Activated naive CD4-positive, alpha-beta T cell treated with anti-CD3 and anti-CD28 coated beads, Interleukin-2, amount 50 U/mL, for 24 hours (primary cell): Measurements from ENCODE around the gene NOL9.
"Not testable (repeated sequence)": the region's sequence is repeated elsewhere in the genome, so short reads cannot be mapped to it uniquely, and the experiment has no call there.

Experiments used
- H3K27ac Mint-ChIP-seq: one replicate; pipeline ENCODE4 v1.8.0; 2021; ENCODE audit warnings: mild to moderate bottlenecking, mixed read lengths
- H3K27me3 Mint-ChIP-seq: one replicate; pipeline ENCODE4 v1.8.0; 2021; ENCODE audit warnings: mixed read lengths
- H3K36me3 Mint-ChIP-seq: one replicate; pipeline ENCODE4 v1.8.0; 2021; ENCODE audit warnings: mixed read lengths
- H3K4me1 Mint-ChIP-seq: one replicate; pipeline ENCODE4 v1.8.0; 2021; ENCODE audit warnings: mixed read lengths
- H3K4me3 Mint-ChIP-seq: one replicate; pipeline ENCODE4 v1.8.0; 2021; ENCODE audit warnings: mild to moderate bottlenecking, mixed read lengths
- H3K9me3 Mint-ChIP-seq: one replicate; pipeline ENCODE4 v1.8.0; 2021; ENCODE audit warnings: mixed read lengths

The NOL9 gene

DNA sequence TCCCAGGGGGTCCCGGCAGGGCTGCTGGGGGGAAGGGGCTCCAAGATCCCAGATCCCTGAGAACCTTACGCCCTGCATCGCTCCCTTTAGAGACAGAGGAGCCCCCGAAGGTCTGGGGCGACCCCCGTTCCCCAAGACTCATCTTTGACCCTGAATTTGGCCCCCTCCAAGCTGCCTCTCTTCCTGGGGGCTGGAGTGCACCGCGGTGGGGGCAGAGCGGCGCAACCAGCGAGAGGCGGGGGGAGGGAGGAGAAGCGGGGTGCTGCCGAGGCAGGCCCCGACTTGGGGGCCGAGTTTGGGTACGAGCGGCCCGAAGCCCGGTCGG lies 57.5 kb downstream of the NOL9 start:
- Mint-ChIP-seq H3K27ac (no peak overlapping the region), H3K36me3 (no peaks in the 10 kb centered on the region), H3K4me3 (peak overlapping the region; percentile 58), H3K4me1 (peaks cover 36% of the 10 kb centered on the region), H3K9me3 (no peaks in the 10 kb centered on the region), H3K27me3 (no peaks in the 10 kb centered on the region)

DNA sequence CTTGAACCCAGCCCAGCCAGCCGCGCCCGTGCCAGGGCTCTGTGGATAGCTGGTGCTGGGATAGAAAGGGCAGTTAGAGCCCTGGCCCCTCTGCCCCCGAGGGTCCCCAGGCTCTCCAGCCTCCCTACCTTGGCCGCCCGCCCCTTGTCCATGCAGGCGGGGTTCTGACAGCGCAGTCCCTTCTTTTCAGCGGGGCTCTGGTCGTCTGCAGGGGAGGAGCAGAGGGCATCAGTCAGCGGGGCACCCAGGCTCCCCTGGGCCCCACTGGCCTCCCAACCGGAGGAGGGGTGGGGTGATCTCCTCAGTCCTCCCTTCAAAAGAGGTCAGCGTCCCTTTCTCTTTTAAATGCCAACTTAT lies 58.0 kb downstream of the NOL9 start:
- H3K4me1 Mint-ChIP-seq = peaks cover 41% of the 10 kb centered on the region
- H3K36me3 Mint-ChIP-seq = no peaks in the 10 kb centered on the region
- H3K27ac Mint-ChIP-seq = no peak overlapping the region
- no peaks in the 10 kb centered on the region for H3K27me3 Mint-ChIP-seq
- no peaks in the 10 kb centered on the region for H3K9me3 Mint-ChIP-seq
- peak overlapping the region; percentile 58 for H3K4me3 Mint-ChIP-seq

DNA sequence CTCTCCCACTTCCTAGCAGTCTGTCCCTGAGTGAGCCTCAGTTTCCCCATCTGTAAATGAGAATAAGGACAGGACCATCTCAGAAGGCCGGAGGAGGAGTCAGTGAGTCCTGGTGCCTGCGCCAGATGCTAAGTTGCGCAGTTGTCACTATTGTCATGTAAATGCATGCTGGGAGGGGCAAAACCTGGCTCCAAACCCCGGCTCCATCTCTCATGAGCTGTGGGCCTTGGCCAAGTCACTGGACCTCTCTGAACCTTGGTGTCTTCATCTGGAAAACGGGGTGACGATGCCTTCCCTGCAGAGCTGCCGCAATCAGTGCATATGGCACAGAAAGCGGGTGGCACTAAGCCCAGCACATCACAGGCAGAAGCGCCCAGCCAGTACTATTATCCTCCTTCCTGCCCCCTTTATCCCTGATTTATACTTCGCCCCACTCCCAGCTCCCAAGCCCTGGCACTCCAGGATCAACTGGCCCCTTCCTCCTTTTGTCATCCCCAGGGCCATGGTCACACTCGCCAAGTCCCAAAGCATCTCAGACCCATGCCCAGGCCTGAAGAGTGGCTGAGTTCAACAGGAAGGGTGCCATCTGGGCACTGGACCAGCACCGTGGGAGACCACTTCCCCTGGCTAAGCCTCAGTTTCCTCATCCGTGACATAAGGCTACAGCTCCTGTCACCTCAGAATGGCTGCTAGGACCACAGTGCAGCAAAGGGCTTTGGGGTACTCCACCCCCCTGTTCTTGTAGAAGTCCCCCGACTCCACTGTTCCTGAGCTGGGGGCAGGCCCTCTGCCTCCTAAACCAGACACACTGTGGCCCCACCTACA lies 58.6 kb downstream of the NOL9 start:
- H3K4me1 Mint-ChIP-seq = peaks cover 46% of the 10 kb centered on the region
- no peaks in the 10 kb centered on the region for H3K27me3 Mint-ChIP-seq
- no peak overlapping the region for H3K4me3 Mint-ChIP-seq
- no peaks in the 10 kb centered on the region for H3K36me3 Mint-ChIP-seq
- peak overlapping the region; percentile 49 for H3K27ac Mint-ChIP-seq
- no peaks in the 10 kb centered on the region for H3K9me3 Mint-ChIP-seq

DNA sequence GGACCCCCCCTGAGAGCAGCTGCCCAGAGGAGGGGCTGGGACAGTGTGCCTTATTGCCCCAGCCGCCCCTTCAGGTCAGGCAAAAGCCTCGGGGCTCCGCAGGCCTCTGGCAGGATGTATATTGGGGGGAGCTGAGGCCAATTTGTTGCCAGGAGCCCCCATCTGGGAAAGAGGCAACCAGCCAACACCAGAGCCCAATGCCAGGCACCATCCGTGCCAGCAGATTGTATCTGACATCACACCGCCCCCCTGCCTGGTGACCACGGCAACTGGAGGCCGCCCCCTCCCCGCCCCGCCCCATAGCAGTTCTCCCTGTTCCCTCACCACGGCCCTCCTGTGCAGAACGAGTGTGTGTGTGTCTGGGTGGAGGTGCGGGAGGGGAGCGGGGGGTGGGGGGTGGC lies 59.3 kb downstream of the NOL9 start:
- Mint-ChIP-seq H3K36me3 (no peaks in the 10 kb centered on the region), H3K9me3 (no peaks in the 10 kb centered on the region), H3K4me1 (peaks cover 46% of the 10 kb centered on the region), H3K27ac (no peak overlapping the region), H3K4me3 (no peak overlapping the region), H3K27me3 (no peaks in the 10 kb centered on the region)

DNA sequence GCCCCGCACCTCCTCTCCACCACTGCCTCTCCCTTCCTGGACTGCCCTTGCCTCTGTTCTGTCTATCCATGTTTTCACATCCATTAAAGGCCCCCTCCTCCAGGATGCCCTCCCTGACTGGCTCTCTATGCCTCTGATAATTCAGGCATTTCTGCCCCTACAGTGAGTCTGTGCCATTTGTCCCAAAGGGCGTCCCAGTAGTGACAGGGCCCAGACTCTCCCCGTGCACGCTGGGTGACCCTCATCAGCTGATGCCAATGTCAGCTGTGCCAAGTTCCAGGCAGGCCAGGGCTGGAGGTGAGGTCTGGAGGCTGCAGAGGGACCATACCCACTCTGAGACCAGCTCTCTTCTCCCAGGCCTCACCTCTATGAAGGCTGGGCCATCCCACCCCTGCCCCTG lies 59.7 kb downstream of the NOL9 start:
- no peak overlapping the region for H3K4me3 Mint-ChIP-seq
- no peaks in the 10 kb centered on the region for H3K36me3 Mint-ChIP-seq
- no peaks in the 10 kb centered on the region for H3K27me3 Mint-ChIP-seq
- peak overlapping the region; percentile 42 for H3K27ac Mint-ChIP-seq
- no peaks in the 10 kb centered on the region for H3K9me3 Mint-ChIP-seq
- peaks cover 46% of the 10 kb centered on the region for H3K4me1 Mint-ChIP-seq

DNA sequence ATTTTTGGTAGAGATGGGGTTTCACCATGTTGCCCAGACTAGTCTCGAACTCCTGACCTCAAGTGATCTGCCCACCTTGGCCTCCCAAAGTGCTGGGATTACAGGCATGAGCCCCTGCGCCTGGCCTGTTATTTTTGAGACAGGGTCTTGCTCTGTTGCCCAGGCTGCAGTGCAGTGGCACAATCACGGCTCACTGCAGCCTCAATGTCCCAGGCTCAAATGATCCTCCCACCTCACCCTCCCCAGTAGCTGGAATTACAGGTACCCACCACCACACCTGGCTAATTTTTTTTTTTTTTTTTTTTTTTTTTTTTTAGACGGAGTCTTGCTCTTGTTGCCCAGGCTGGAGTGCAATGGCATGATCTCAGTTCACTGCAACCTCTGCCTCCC lies 60.5 kb downstream of the NOL9 start:
- H3K27me3 Mint-ChIP-seq, H3K4me3 Mint-ChIP-seq, H3K36me3 Mint-ChIP-seq, H3K27ac Mint-ChIP-seq, H3K9me3 Mint-ChIP-seq: not testable (repeated sequence)
- H3K4me1 Mint-ChIP-seq = peaks cover 43% of the 10 kb centered on the region

DNA sequence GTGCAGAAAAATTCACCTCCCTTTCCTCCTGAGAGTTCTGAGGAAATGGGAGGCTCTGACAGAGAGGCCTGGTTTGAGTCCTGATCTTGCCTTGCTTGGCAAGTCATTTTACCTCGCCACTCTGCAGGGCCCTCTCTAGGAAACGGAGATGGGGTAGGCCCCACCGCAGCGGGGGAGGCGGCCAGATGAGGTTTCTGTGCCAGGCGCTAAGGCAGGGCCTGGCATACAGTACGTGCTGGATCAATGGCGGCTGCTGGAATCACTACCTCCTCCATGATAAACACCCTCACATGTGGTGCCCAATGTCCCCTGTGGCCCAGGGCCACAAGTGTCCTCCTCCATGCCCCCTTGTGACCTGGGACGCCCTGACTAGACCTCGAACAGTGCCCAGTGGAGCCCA lies 62.3 kb downstream of the NOL9 start:
- H3K27ac Mint-ChIP-seq = peak overlapping the region; percentile 66
- H3K4me3 Mint-ChIP-seq = peak overlapping the region; percentile 71
- H3K27me3 Mint-ChIP-seq = no peaks in the 10 kb centered on the region
- no peaks in the 10 kb centered on the region for H3K9me3 Mint-ChIP-seq
- H3K36me3 Mint-ChIP-seq = no peaks in the 10 kb centered on the region
- peaks cover 38% of the 10 kb centered on the region for H3K4me1 Mint-ChIP-seq

DNA sequence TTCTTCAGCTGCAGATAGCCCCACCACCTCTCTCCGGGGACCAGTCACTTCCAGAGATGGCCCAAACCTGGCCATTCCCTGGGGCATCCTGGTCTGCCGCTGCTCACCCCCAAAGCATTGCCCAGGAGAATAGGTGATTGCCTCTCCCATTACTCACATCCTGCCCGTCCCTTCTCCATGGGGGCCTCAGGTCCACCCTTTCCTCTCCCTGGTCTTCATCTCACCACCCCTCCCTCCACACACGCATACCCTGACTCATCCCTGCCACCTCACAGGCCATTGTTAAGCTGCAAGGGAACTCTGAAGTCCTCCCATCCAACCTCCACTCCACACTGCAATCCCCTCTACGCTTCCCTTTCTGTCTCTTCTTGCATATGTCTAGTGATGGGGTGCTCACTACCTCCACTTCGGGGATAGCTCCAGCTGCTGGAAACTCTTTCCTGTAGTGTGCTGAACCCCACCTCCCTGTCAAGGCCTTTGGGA lies 62.8 kb downstream of the NOL9 start, which contains the start of gene PLEKHG5:
Gene PLEKHG5 (minus strand): TSS at position 188 of the 483 bp plus-strand sequence. CDS start 14,096 bp downstream, outside the sequence.
- H3K36me3 Mint-ChIP-seq = no peaks in the 10 kb centered on the region
- H3K4me1 Mint-ChIP-seq = peaks cover 41% of the 10 kb centered on the region
- peak within 1 kb of the TSS; percentile 71 for H3K4me3 Mint-ChIP-seq
- peaks cover under 1% of the 10 kb centered on the region for H3K27me3 Mint-ChIP-seq
- H3K9me3 Mint-ChIP-seq = no peaks in the 10 kb centered on the region
- peak within 1 kb of the TSS; percentile 66 for H3K27ac Mint-ChIP-seq

DNA sequence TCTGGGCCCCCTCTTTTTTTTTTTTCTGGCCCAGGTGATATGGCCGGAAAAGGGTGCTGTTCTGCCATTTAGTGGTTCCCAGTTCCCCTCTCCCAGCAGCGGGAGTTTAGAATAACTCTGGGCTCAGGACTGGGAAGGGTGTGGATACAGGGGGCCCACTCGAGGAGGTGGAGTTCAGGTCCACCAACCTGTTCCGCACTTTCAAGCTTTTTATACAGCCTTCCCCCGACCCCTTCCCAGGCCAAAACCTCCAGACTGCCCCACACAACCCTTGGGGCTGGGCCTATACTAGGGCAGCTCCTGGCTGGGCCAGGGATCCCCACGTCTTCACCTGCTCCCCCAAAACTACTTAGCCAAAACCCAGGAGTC lies 63.2 kb downstream of the NOL9 start:
- H3K27me3 Mint-ChIP-seq = peaks cover 5% of the 10 kb centered on the region

DNA sequence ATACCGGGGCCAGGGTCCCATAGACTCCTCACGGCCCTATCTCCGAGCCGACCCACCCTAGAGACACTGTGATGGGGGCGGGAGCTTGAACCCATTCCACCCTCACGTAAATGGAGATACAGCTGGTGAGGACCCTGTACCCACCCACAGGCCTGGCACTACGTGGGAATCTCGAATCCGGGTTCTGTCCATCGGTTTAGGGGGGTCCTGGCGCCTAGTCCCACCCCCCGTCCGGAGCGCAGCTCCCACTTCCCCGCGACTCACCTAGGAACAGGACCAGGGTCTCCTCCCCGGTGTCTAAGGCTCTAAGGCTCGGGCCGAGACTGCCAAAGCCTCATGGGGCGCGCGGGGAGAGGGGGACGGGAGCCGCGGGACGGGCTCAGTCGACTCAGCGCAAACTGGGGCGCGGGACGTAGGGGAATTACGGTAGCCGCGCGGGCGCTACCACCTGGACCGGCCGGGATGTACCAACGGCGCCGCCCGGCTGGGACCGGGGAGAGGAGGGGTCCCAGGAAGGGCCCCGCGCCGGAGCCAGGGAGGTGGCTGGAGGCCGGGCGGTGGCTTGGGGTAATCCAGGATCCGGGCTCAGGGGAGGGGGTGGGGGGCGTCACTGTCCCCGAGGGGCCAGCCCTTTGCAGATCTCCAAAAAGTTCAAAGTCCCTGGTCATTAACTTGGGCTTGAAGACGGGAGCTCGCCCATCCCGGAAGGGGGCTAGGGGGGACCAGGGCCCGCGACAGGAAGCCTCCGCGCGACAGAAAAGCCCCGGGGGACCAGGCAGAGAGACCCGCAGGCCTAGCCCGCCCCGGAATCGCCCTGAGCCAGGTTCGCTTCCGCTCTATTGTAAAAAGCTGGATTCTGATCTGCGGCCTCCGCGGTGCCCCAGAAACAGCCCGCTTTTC lies 63.9 kb downstream of the NOL9 start:
- Mint-ChIP-seq H3K4me3 (peak overlapping the region; percentile 78), H3K27me3 (peaks cover 5% of the 10 kb centered on the region), H3K27ac (peak overlapping the region; percentile 17), H3K36me3 (no peaks in the 10 kb centered on the region), H3K9me3 (no peaks in the 10 kb centered on the region), H3K4me1 (peaks cover 38% of the 10 kb centered on the region)

More for the DNA sequence above, 63.2 kb downstream of the NOL9 start:
- Mint-ChIP-seq H3K27ac (peak overlapping the region; percentile 66), H3K9me3 (no peaks in the 10 kb centered on the region), H3K4me3 (peak overlapping the region; percentile 71), H3K4me1 (peaks cover 44% of the 10 kb centered on the region), H3K36me3 (no peaks in the 10 kb centered on the region)

DNA sequence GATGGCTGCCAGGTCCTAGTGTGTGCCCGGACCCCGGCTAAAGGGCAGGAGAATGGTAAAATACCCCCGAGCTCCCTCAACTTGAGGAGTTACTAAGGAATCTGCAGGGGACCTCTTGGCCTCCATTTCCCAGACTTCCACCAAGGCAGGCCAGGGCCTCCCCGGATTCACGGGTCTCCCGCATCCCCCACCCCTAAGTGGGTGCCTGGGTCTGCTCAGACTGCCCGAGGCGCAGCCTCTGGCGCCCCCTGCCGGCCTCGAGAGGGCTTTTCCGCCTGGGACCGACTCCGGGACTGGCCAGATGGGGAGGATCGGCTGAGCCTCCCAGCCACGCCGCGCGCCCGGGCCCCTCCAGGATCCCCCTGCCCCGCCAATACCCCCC lies 64.5 kb downstream of the NOL9 start:
- peak overlapping the region; percentile 17 for H3K27ac Mint-ChIP-seq
- H3K27me3 Mint-ChIP-seq = peaks cover 5% of the 10 kb centered on the region
- no peaks in the 10 kb centered on the region for H3K36me3 Mint-ChIP-seq
- H3K9me3 Mint-ChIP-seq = no peaks in the 10 kb centered on the region
- peak overlapping the region; percentile 78 for H3K4me3 Mint-ChIP-seq
- H3K4me1 Mint-ChIP-seq = peaks cover 36% of the 10 kb centered on the region

DNA sequence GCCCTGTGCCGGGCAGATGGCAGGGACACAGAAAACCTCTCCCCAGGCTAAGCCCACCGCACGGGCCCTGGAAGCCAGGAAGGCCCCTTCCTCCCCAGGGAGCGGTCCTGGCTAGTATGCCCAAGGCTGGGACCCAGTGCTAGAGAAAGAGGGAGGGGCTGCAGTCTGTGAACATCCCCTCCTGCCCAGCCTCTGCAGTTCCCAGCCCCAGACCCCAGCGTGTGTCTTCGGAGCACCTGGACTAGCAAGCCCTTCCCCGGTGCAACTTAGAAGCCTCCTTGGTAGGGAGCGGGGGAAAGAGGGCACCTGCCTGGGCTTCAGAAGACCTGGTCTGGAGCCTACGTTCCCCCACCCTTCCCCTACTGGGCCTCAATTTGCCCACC lies 64.9 kb downstream of the NOL9 start:
- no peaks in the 10 kb centered on the region for H3K36me3 Mint-ChIP-seq
- H3K9me3 Mint-ChIP-seq = no peaks in the 10 kb centered on the region
- peak overlapping the region; percentile 23 for H3K4me3 Mint-ChIP-seq
- peaks cover 32% of the 10 kb centered on the region for H3K4me1 Mint-ChIP-seq
- peaks cover 5% of the 10 kb centered on the region for H3K27me3 Mint-ChIP-seq
- H3K27ac Mint-ChIP-seq = no peak overlapping the region

DNA sequence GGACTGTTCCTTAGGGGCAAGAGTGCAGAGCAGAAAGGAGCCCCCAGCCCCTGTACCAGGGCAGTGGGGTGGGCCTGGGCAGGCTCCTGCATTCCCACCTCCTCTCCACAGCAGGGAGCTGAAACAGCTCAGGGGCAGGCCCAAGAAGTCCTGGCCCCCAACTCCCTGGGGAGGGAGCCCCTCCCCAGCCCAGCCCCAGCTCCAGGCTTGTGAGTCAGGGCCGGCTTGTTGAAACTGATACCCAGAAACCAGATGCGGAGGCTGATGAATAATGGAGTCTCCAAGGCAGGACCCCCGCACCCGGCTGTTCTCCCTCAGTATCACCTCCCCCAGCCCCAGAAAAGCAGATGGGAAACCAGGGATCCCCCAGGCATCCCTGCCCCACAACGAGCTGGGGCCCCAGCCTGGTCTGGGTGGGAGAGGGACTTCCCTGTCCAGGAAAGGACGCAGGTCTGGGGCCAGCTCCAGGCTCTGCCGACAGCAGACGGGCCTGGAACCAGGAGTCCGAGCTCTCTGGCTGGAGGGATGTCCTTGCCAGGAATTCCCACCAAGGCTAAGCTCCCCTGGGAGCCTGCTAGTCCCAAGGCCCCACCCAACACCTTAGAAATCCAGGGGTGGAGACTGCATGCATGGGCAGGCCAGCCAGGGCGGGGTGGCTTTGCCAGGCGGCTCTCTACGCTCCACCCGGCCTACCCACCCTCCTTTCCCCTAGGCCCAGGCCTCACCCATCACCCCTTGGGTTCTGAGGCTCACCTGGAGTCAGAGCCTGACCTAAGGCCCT lies 65.5 kb downstream of the NOL9 start:
- no peaks in the 10 kb centered on the region for H3K9me3 Mint-ChIP-seq
- H3K4me3 Mint-ChIP-seq = no peak overlapping the region

DNA sequence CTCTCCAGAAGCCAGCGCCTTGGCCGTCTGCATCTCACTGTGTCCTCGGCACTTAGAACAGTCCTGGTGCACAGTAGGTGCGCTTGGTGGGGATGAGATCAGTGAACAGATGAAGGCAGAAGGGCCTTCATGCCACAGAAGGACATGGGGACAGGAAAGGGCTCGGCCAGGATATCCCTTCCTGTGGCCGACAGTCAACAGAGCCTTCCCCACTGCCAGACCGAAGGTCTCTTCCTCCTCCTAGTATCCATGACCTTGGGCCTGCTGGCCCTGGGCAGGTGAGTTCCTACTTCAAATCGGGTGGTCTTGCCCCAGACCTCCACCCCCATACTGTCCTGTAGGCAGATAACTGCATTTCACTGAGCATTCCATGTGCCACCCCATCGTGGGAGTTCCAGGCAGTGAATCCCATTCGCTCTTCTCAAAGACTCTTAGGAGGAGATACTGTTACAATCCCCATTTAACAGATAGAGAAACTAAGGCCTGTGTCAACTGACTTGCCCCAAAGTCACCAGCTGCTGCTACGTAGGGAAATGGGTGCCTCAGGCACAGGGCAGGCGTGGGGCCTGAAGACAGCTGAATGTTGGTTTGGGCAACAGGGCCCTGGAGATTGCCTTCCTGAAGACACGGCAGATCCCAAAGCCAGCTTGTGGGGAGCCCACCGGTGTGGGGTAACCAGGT lies 66.4 kb downstream of the NOL9 start:
- no peak overlapping the region for H3K27ac Mint-ChIP-seq
- no peak overlapping the region for H3K4me3 Mint-ChIP-seq
- H3K9me3 Mint-ChIP-seq = no peaks in the 10 kb centered on the region
- H3K27me3 Mint-ChIP-seq = peaks cover 5% of the 10 kb centered on the region
- H3K36me3 Mint-ChIP-seq = no peaks in the 10 kb centered on the region
- H3K4me1 Mint-ChIP-seq = peaks cover 26% of the 10 kb centered on the region

More for the DNA sequence above, 65.5 kb downstream of the NOL9 start:
- Mint-ChIP-seq H3K27ac (no peak overlapping the region), H3K27me3 (peaks cover 5% of the 10 kb centered on the region), H3K4me1 (peaks cover 32% of the 10 kb centered on the region), H3K36me3 (no peaks in the 10 kb centered on the region)

DNA sequence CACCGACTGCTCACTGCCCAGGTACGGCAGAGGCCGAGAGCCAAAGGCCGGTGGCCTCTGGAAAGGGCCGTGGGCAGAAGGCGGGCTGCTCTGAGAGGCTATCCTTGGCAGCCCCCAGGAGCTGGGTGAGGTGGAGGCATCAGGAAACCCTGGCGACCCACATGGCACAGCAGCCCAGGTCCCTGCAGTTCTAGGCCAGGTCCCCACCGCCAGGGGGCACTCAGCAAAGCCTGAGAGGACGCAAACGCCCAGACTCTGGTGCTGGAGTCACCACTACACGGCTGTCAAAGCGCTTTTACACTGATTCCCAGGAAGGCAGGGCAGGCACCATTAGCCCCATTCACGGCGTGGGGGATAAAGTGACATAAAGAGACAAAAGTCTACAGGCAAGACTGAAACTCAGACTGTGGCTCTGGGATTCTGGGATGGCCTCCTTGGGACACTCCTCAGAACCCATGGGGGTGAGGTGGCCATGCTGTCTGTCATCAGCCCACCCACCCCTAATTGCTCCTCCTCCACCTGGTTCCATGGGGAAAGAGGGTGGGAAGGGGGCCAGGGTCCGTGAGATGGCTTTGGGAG lies 67.8 kb downstream of the NOL9 start:
- no peak overlapping the region for H3K27ac Mint-ChIP-seq
- no peaks in the 10 kb centered on the region for H3K36me3 Mint-ChIP-seq
- H3K4me3 Mint-ChIP-seq = peak overlapping the region; percentile 23
- peaks cover 17% of the 10 kb centered on the region for H3K4me1 Mint-ChIP-seq
- no peaks in the 10 kb centered on the region for H3K9me3 Mint-ChIP-seq
- H3K27me3 Mint-ChIP-seq = peaks cover 5% of the 10 kb centered on the region
